HG02840 (cell line): ENCODE results near the gene DHPS.
"Not testable (repeated sequence)": the region's sequence is repeated elsewhere in the genome, so short reads cannot be mapped to it uniquely, and the experiment has no call there.

ENCODE experiments used
- ATAC-seq: cut with Tn5 transposase; IDR thresholded peaks from one replicate; pipeline ENCODE4 v1.9.1; 2021; ENCODE audit warnings: mild to moderate bottlenecking, moderate library complexity, moderate number of reproducible peaks; ENCODE audit not compliant: unreplicated experiment, low FRiP score

Gene DHPS

GRCh38 chr19:12647490-12648071 is 34.1 kb downstream of the DHPS start:
- ATAC-seq: no peak

GRCh38 chr19:12647047-12647446 is 34.6 kb downstream of the DHPS start:
- no peak for ATAC-seq

- no peak for ATAC-seq
Observed at GRCh38 chr19:12646551-12646950, 35.1 kb downstream of the DHPS start.

DNA sequence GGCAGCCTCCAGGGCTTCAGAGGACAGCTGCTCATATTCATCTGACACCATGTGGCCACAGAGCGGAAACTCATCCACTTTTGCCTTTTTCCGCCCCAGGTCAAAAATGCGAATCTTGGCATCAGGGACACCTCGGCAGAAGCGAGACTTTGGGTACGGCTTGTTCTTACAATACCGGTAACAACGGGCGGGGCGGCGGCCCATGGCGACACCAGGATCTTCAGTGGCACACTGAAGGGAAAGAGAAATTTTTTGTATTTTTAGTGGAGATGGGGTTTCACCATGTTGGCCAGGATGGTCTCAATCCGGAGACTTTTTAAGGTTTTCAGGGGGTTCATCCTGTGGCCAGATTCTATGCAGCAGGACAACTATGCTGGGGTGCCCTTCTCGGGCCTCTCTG is 38.0 kb downstream of the DHPS start:
- not testable (repeated sequence) for ATAC-seq

- ATAC-seq: no peak
Observed at GRCh38 chr19:12642506-12642905, 39.2 kb downstream of the DHPS start.

- no peak for ATAC-seq
Observed at GRCh38 chr19:12641456-12641855, 40.2 kb downstream of the DHPS start.

GRCh38 chr19:12639901-12640613 is 41.6 kb downstream of the DHPS start:
- no peak for ATAC-seq

DNA sequence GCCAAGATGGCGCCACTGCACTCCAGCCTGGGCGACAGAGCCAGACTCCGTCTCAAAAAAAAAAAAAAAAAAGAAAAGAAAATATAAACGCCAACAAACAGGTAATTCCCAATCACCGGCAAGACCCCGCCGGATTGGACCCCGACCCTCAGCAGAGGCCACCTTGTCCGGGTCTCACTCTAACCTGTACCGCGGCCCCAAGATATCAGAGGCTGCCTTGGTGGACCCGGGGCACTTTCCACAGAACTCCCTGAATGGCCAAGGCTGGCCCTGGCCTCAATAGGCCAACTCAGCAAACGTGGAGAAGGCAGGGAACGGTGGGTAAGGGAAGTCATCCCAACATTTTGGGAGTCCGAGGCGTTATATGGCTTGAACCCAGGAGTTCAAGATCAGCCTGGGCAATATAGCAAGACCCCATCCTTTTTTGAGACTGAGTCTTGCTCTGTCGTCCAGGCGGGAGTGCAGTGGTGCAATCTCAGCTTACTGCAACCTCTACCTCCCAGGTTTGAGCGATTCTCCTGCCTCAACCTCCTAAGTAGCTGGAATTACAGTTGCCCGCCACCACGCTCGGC is 43.0 kb downstream of the DHPS start:
- ATAC-seq: no peak

DNA sequence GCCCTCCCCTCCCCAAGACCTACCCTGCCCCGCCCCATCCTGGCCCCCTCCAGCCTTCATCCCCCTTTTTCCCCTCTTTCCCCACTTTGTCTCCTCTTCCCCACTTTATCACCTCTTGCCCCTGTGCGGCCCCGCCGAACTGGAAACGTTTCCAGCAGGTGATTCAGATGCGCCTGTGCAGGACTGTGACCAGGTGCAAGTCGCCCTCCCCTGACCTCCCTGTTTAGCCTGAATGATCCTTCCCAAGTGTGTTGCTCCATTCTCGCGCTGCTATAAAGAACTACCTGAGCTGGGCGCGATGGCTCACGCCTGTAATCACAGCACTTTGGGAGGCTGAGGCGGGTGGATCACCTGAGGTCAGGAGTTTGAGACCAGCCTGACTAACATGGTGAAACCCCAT is 45.0 kb downstream of the DHPS start:
- no peak for ATAC-seq

DNA sequence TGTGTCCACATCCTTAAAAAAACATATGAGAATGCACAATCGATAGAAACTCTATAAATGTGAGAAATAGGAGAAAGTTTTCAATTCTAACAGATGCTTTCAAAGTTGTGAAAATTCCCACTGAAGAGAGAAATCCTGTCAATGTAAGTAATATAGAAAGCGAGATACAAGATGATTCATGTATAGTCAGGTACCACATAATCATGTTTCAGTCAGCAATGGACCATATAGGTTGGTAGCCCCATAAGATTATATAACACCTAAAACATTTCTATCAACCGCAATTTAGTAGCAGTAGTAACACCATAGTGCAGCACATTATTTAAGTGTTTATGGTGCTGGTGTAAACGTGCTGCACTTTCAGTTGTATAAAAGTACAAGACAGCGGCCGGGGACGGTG is 52.5 kb downstream of the DHPS start:
- no peak for ATAC-seq

- no peak for ATAC-seq
Observed at GRCh38 chr19:12628040-12629022, 53.3 kb downstream of the DHPS start.

- no peak for ATAC-seq
Observed at GRCh38 chr19:12626958-12627357, 54.7 kb downstream of the DHPS start.
